Cardiac fibroblast (primary cell): Measurements from ENCODE around the gene WDR64.
"Not testable (repeated sequence)": the region's sequence is repeated elsewhere in the genome, so short reads cannot be mapped to it uniquely, and the experiment has no call there.

Experiments used
- DNase-seq, 2 donors: peaks; one replicate each; pipeline versions ENCODE4 v3.0.0 to v3.0.0-alpha.2; 2010; ENCODE audit warnings: low read depth in 2 of 2
- H3K4me3 ChIP-seq, 2 donors: replicated peaks in 1 of 2; 1 replicate in 1 of 2; 2 replicates in 1 of 2; pipeline ENCODE4 v1.5.1; 2011; ENCODE audit warnings: low read depth in 2 of 2, low read length in 2 of 2, mild to moderate bottlenecking in 2 of 2, moderate library complexity in 1 of 2
- TF ChIP-seq, protein P1 (sequence below): IDR thresholded peaks from one replicate; pipeline ENCODE4 v1.5.1; 2011; ENCODE audit warnings: low read depth, mild to moderate bottlenecking, low read length, inconsistent platforms

Gene WDR64

GRCh38 chr1:241696815-241697639 lies 44.9 kb downstream of the WDR64 start:
- TF ChIP-seq, protein P1, sequence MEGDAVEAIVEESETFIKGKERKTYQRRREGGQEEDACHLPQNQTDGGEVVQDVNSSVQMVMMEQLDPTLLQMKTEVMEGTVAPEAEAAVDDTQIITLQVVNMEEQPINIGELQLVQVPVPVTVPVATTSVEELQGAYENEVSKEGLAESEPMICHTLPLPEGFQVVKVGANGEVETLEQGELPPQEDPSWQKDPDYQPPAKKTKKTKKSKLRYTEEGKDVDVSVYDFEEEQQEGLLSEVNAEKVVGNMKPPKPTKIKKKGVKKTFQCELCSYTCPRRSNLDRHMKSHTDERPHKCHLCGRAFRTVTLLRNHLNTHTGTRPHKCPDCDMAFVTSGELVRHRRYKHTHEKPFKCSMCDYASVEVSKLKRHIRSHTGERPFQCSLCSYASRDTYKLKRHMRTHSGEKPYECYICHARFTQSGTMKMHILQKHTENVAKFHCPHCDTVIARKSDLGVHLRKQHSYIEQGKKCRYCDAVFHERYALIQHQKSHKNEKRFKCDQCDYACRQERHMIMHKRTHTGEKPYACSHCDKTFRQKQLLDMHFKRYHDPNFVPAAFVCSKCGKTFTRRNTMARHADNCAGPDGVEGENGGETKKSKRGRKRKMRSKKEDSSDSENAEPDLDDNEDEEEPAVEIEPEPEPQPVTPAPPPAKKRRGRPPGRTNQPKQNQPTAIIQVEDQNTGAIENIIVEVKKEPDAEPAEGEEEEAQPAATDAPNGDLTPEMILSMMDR, result no peak
- H3K4me3 ChIP-seq, result no peak overlapping the region
- no peak for DNase-seq

GRCh38 chr1:241697640-241698018 lies 45.5 kb downstream of the WDR64 start:
- TF ChIP-seq, protein P1, result no peak
- DNase-seq, result no peak
- no peak overlapping the region for H3K4me3 ChIP-seq

DNA sequence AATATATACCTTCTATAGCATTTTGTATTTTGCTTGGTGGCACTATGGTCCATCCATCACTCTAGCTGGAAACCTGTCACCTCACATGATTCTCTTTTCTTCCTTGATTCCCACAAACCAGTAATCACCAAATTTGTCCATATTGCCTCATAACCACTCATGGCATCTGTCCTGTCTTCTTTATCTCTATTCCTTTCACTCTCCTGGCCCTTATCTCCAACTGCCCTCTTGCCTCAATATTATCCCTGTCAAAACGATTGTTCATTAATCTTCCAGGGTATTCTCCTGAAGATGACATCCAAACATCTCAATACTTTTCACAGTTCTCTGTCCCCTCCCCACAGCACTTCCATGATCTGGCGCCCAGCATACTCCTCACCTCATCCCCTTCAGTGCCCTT lies 46.1 kb downstream of the WDR64 start:
- H3K4me3 ChIP-seq, result no peak overlapping the region
- TF ChIP-seq, protein P1, result no peak
- no peak for DNase-seq

DNA sequence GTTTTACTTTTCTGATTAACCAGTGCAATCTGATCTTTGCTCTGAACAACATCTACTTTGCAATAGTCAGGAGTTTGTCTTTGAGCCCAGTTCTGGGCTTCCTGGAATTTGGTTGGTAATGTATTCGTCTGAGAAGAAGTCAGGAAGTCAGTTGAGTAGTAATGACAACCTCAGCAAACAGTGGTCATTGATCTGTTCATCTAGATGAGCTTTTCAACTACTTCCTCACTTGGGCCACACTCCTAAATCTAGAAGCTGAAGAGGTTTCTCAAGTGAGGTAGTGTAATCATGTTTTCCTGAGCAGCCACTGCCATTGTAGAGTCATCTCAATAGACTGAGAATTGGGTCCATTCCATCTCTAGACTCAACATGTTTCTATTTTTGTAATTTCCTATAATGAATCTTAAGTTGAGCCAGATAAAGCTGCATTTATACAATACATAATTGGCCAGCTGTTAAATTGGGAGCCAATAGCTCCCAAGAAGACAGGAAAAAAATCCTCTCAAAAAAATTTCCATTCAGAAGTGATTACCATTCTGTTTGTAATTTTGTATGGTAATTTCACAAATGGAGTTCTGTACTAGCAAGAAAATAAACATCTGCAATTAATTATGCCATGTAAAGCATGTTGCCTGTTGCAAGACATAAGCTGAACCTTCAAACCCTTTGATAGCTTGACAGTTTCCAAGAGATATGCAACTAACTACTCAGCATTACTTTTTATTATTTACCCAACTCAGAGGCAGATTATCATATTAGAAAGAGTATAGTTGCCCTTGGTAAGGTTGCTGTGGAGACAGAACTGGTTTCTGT lies 49.6 kb downstream of the WDR64 start:
- TF ChIP-seq, protein P1, result no peak
- H3K4me3 ChIP-seq, result no peak overlapping the region
- peak in 1 of 2 donors; percentile 22 for DNase-seq

- peak in 1 of 2 donors; percentile 77 for DNase-seq
- TF ChIP-seq, protein P1, result no peak
- H3K4me3 ChIP-seq, result no peak overlapping the region
Measured at GRCh38 chr1:241702442-241703373, 50.6 kb downstream of the WDR64 start.

DNA sequence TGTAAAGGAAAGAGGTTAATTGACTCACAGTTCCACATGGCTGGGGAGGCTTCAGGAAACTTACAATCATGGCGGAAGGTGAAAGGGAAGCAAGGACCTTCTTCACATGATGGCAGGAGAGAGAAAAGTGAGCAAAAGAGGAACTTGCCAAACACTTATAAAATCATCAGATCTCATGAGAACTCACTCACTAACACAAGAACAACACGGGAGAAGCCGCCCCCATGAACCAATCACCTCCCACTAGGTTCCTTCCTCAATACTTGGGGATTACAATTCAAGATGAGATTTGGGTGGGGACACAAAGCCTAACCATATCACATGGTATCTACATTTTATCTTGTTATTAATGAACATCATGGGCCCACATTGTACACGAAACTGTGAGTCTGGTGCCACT lies 51.7 kb downstream of the WDR64 start:
- not testable (repeated sequence) for DNase-seq, H3K4me3 ChIP-seq
